ENCODE data around the gene LHX3. TPM values are rescaled to one million over a fixed set of nuclear protein-coding genes. Genes with fewer than 3 reads are reported as not detected.

Gene LHX3
- total RNA-seq, 1 experiment from 2014 or later = not detected

DNA sequence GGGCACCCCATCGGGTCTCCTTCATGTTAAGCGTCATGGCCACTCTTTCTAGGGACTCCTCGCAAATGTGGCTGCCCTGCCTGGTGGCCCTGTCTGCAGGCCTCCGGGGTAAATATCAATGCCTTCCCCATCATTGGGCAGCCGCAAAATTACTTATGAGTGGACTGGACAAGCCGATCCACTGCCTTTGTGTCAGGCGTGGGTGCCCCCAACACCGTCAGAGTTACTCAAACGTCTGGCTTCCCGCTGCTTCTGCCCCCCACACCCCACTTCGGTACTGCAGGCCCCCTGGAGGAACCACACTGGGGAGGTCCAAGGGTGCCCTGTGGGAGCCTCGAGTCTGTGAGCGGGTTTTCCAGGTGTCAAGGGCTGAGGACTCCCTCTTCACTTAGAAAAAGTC, 3.8 kb downstream of the LHX3 start:
- Histone ChIP-seq H3K23me2 (ENCODE audit: insufficient read length, low read depth, low read length, poor library complexity, severe bottlenecking) (peaks cover 5% of the 10 kb centered on the region), H2BK12ac (ENCODE audit: insufficient read length, low read depth, low read length) (no peak overlapping the region), H2BK120ac (ENCODE audit: low read depth, low read length, poor library complexity, severe bottlenecking) (no peak overlapping the region), H3K14ac (ENCODE audit: insufficient read depth, low read length) (no peak overlapping the region; the same call in 1 of the 2 replicates), H3K4me1 (ENCODE audit: insufficient read depth, low read length) (no peaks in the 10 kb centered on the region), H4K8ac (replicated peaks; ENCODE audit: insufficient read length, low read depth, low read length) (no peak overlapping the region), H3K4ac (ENCODE audit: low read depth, low read length) (no peak overlapping the region), H4K91ac (ENCODE audit: insufficient read length, low read depth, low read length) (no peak overlapping the region), H2BK5ac (ENCODE audit: insufficient read length, low read length) (no peak overlapping the region), H2BK20ac (ENCODE audit: low read depth, low read length, poor library complexity, severe bottlenecking) (no peak overlapping the region), H3K27me3 (ENCODE audit: insufficient read depth, low read length) (peaks cover 81% of the 10 kb centered on the region), H3K79me2 (ENCODE audit: insufficient read depth, low read length) (no peaks in the 10 kb centered on the region), H4K20me1 (ENCODE audit: control insufficient read depth, insufficient read depth, insufficient read length) (no peaks in the 10 kb centered on the region), H4K5ac (ENCODE audit: insufficient read length, low read depth, low read length) (no peak overlapping the region), H2BK15ac (ENCODE audit: low read depth, low read length) (no peak overlapping the region), H3K23ac (ENCODE audit: insufficient read length, low read depth, low read length) (no peak overlapping the region), H3K27ac (ENCODE audit: insufficient read length, low read depth, low read length) (no peak overlapping the region), H3T11ph (ENCODE audit: low read length) (no peak overlapping the region), H3K56ac (ENCODE audit: insufficient read length, low read depth, low read length) (no peak overlapping the region), H3K9ac (ENCODE audit: extremely low read depth, insufficient read length, low read length) (no peak overlapping the region), H3K9me3 (ENCODE audit: control insufficient read depth, low read depth, low read length) (no peaks in the 10 kb centered on the region), H3K79me1 (ENCODE audit: insufficient read depth, low read depth, low read length, poor library complexity, severe bottlenecking) (no peaks in the 10 kb centered on the region), H3K4me2 (ENCODE audit: insufficient read depth, insufficient read length, low read length) (no peak overlapping the region), H2AK5ac (ENCODE audit: insufficient read length, low read length) (no peak overlapping the region), H2AFZ (ENCODE audit: low read length) (no peak overlapping the region), H3K18ac (ENCODE audit: insufficient read length, low read depth, low read length) (no peak overlapping the region)
- Mint-ChIP-seq H3K36me3 (ENCODE audit: insufficient read depth in 1 of 3, low read depth in 3 of 3) (peaks cover 0 to 2% (median 0%) of the 10 kb centered on the region in 3 experiments; a peak in 1 of 7 replicates), H3K4me1 (peaks cover 9 to 20% of the 10 kb centered on the region in 2 experiments), H3K4me3 (no peak overlapping the region), H3K27ac (no peak overlapping the region), H3K9me3 (no peaks in the 10 kb centered on the region), H3K27me3 (ENCODE audit: low read depth) (peaks cover 94% of the 10 kb centered on the region)
- TF ChIP-seq, protein P1, sequence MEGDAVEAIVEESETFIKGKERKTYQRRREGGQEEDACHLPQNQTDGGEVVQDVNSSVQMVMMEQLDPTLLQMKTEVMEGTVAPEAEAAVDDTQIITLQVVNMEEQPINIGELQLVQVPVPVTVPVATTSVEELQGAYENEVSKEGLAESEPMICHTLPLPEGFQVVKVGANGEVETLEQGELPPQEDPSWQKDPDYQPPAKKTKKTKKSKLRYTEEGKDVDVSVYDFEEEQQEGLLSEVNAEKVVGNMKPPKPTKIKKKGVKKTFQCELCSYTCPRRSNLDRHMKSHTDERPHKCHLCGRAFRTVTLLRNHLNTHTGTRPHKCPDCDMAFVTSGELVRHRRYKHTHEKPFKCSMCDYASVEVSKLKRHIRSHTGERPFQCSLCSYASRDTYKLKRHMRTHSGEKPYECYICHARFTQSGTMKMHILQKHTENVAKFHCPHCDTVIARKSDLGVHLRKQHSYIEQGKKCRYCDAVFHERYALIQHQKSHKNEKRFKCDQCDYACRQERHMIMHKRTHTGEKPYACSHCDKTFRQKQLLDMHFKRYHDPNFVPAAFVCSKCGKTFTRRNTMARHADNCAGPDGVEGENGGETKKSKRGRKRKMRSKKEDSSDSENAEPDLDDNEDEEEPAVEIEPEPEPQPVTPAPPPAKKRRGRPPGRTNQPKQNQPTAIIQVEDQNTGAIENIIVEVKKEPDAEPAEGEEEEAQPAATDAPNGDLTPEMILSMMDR (conservative IDR thresholded peaks at IDR 0.05) = no peak
- DNase-seq = no peak
- WGBS (ENCODE audit: extremely low coverage, insufficient read length, low lambda C conversion rate) = no CpG with 5 or more reads among the region's 13 CpGs

All from H9 (cell line).